ENCODE results near the gene ATXN2.
A peak's percentile ranks its signal among the peaks of the same experiment; 100 is the strongest.

Gene ATXN2, protein sequence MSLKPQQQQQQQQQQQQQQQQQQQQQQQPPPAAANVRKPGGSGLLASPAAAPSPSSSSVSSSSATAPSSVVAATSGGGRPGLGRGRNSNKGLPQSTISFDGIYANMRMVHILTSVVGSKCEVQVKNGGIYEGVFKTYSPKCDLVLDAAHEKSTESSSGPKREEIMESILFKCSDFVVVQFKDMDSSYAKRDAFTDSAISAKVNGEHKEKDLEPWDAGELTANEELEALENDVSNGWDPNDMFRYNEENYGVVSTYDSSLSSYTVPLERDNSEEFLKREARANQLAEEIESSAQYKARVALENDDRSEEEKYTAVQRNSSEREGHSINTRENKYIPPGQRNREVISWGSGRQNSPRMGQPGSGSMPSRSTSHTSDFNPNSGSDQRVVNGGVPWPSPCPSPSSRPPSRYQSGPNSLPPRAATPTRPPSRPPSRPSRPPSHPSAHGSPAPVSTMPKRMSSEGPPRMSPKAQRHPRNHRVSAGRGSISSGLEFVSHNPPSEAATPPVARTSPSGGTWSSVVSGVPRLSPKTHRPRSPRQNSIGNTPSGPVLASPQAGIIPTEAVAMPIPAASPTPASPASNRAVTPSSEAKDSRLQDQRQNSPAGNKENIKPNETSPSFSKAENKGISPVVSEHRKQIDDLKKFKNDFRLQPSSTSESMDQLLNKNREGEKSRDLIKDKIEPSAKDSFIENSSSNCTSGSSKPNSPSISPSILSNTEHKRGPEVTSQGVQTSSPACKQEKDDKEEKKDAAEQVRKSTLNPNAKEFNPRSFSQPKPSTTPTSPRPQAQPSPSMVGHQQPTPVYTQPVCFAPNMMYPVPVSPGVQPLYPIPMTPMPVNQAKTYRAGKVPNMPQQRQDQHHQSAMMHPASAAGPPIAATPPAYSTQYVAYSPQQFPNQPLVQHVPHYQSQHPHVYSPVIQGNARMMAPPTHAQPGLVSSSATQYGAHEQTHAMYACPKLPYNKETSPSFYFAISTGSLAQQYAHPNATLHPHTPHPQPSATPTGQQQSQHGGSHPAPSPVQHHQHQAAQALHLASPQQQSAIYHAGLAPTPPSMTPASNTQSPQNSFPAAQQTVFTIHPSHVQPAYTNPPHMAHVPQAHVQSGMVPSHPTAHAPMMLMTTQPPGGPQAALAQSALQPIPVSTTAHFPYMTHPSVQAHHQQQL

GRCh38 chr12:111598637-111599452, at the start of gene ATXN2:
TSS of gene ATXN2 (minus strand) at chr12:111599315. CDS start at chr12:111599034, 281 bp downstream.
- TF ChIP-seq CTCF (IDR thresholded peaks at IDR 0.05) (no peak), ZFX (IDR thresholded peaks at IDR 0.05; ENCODE audit: borderline replicate concordance) (no peak)
- H3K27ac ChIP-seq, result peak within 1 kb of the TSS; percentile 99

DNA sequence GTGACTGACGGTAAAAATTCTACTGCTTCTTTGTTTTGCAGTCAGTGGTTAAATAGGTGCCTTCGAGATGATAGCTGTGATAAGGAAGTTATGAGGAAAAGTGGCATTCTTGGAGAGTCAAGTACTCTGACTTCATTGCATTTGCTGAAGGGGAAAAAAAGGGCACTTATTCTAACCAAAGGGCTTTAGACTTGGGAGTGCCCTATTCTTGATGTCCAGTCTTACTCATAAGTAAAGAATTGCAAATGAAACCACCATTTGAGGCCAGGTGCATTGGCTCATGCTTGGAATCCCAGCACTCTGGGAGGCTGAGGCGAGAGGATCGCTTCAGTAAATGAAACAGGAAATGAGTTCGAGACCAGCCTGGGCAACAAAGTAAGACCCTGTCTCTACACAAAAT, 46.3 kb upstream of the ATXN2 start:
- no peak overlapping the region for H3K27ac ChIP-seq

GRCh38 chr12:111643427-111643826, 44.3 kb upstream of the ATXN2 start:
- TF ChIP-seq ZFX (IDR thresholded peaks at IDR 0.05; ENCODE audit: borderline replicate concordance) (no peak), CTCF (IDR thresholded peaks at IDR 0.05) (no peak)

More for the DNA sequence above, 46.3 kb upstream of the ATXN2 start:
- TF ChIP-seq CTCF (IDR thresholded peaks at IDR 0.05) (no peak), ZFX (IDR thresholded peaks at IDR 0.05; ENCODE audit: borderline replicate concordance) (no peak)

GRCh38 chr12:111642681-111643426, 43.7 kb upstream of the ATXN2 start:
- peak overlapping the region; percentile 60 for H3K27ac ChIP-seq

More at GRCh38 chr12:111643427-111643826, 44.3 kb upstream of the ATXN2 start:
- H3K27ac ChIP-seq, result peak overlapping the region; percentile 60

DNA sequence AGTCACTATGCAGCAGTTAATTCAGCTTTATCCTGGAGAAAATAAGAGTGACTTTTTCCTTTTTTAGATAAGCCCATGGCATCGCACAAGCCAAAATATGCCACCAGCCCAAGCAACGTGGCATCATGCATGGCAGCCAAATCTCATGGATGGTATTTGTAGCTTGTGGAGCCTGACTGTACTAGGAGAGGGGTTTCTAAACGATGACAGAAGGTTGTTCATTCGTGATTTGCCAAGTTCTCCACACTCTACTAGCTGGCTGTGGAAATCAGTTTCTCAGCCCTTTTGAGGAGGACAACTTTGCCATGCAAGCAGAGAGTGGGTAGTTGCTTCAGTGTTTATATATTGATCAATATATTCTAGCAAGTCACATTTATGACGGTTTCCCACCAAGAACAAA, 41.4 kb upstream of the ATXN2 start:
- no peak overlapping the region for H3K27ac ChIP-seq
- TF ChIP-seq CTCF (IDR thresholded peaks at IDR 0.05), result no peak
- TF ChIP-seq ZFX (IDR thresholded peaks at IDR 0.05; ENCODE audit: borderline replicate concordance), result no peak

More at GRCh38 chr12:111642681-111643426, 43.7 kb upstream of the ATXN2 start:
- TF ChIP-seq CTCF (IDR thresholded peaks at IDR 0.05) (no peak), ZFX (IDR thresholded peaks at IDR 0.05; ENCODE audit: borderline replicate concordance) (no peak)

- no peak overlapping the region for H3K27ac ChIP-seq
- TF ChIP-seq CTCF (IDR thresholded peaks at IDR 0.05), result no peak
- no peak for TF ChIP-seq ZFX (IDR thresholded peaks at IDR 0.05; ENCODE audit: borderline replicate concordance)
Measured at GRCh38 chr12:111638556-111638955, 39.4 kb upstream of the ATXN2 start.
